Measurements from ENCODE around the gene SERPINB11.
"Not testable (repeated sequence)": the region's sequence is repeated elsewhere in the genome, so short reads cannot be mapped to it uniquely, and the experiment has no call there.

Gene SERPINB11

GRCh38 chr18:63702660-63703059 is at the start of gene SERPINB11:
TSS of gene SERPINB11 (plus strand) at chr18:63702960. CDS start at chr18:63710194, 7,234 bp downstream.
- Histone ChIP-seq H3K36me3 (ENCODE audit: control insufficient read depth, low read length) (no peaks in the 10 kb centered on the region), H4K20me1 (ENCODE audit: control insufficient read depth, insufficient read depth, low read depth, low read length) (no peaks in the 10 kb centered on the region), H3K4me3 (ENCODE audit: low read length) (no peak within 1 kb of the TSS), H3F3A (ENCODE audit: control insufficient read depth, insufficient read depth) (no peaks in the 10 kb centered on the region), H3K9me2 (replicated peaks; ENCODE audit: control insufficient read depth, low read length) (no peaks in the 10 kb centered on the region), H3K4me1 (ENCODE audit: control insufficient read depth, low read length) (no peaks in the 10 kb centered on the region), H3K9me3 (ENCODE audit: control insufficient read depth, insufficient read depth, low read length) (no peaks in the 10 kb centered on the region), H3K79me2 (ENCODE audit: control insufficient read depth, low read length) (no peaks in the 10 kb centered on the region), H3K27me3 (ENCODE audit: control insufficient read depth, low read length) (no peaks in the 10 kb centered on the region), H3K27ac (ENCODE audit: low read depth, low read length) (no peak within 1 kb of the TSS), H3K4me2 (ENCODE audit: low read length) (no peak within 1 kb of the TSS)
- no peak for TF ChIP-seq EZH2phosphoT487 (IDR thresholded peaks at IDR 0.05; ENCODE audit: borderline replicate concordance, low read length)
- TF ChIP-seq CTCF (IDR thresholded peaks at IDR 0.05; ENCODE audit: low read depth, low read length, poor library complexity, severe bottlenecking), result no peak

- H3K79me2 ChIP-seq (ENCODE audit: control insufficient read depth, low read length); H3K4me2 ChIP-seq (ENCODE audit: low read length); H3K27ac ChIP-seq (ENCODE audit: low read depth, low read length): not testable (repeated sequence)
Observed at GRCh38 chr18:63658920-63659319, 43.8 kb upstream of the SERPINB11 start.

GRCh38 chr18:63661750-63662149 is 41.0 kb upstream of the SERPINB11 start, which contains the start of gene SERPINB3:
TSS of gene SERPINB3 (minus strand) at chr18:63661893. CDS start at chr18:63661216, 677 bp downstream.
- not testable (repeated sequence) for H3K4me2 ChIP-seq (ENCODE audit: low read length)

More at GRCh38 chr18:63658920-63659319, 43.8 kb upstream of the SERPINB11 start:
- H3K9me2 ChIP-seq (replicated peaks; ENCODE audit: control insufficient read depth, low read length); H3F3A ChIP-seq (ENCODE audit: control insufficient read depth, insufficient read depth); H3K36me3 ChIP-seq (ENCODE audit: control insufficient read depth, low read length); H3K27me3 ChIP-seq (ENCODE audit: control insufficient read depth, low read length); H3K9me3 ChIP-seq (ENCODE audit: control insufficient read depth, insufficient read depth, low read length); H3K4me3 ChIP-seq (ENCODE audit: low read length); H3K4me1 ChIP-seq (ENCODE audit: control insufficient read depth, low read length); H4K20me1 ChIP-seq (ENCODE audit: control insufficient read depth, insufficient read depth, low read depth, low read length): not testable (repeated sequence)

GRCh38 chr18:63664571-63664970 is 38.2 kb upstream of the SERPINB11 start:
- Histone ChIP-seq H3F3A (ENCODE audit: control insufficient read depth, insufficient read depth) (no peaks in the 10 kb centered on the region), H3K4me1 (ENCODE audit: control insufficient read depth, low read length) (no peaks in the 10 kb centered on the region), H3K9me2 (replicated peaks; ENCODE audit: control insufficient read depth, low read length) (no peaks in the 10 kb centered on the region), H3K79me2 (ENCODE audit: control insufficient read depth, low read length) (no peaks in the 10 kb centered on the region), H3K27ac (ENCODE audit: low read depth, low read length) (no peak overlapping the region), H4K20me1 (ENCODE audit: control insufficient read depth, insufficient read depth, low read depth, low read length) (no peaks in the 10 kb centered on the region), H3K4me2 (ENCODE audit: low read length) (no peak overlapping the region), H3K4me3 (ENCODE audit: low read length) (no peak overlapping the region), H3K9me3 (ENCODE audit: control insufficient read depth, insufficient read depth, low read length) (no peaks in the 10 kb centered on the region), H3K27me3 (ENCODE audit: control insufficient read depth, low read length) (no peaks in the 10 kb centered on the region), H3K36me3 (ENCODE audit: control insufficient read depth, low read length) (no peaks in the 10 kb centered on the region)
- TF ChIP-seq CTCF (IDR thresholded peaks at IDR 0.05; ENCODE audit: low read depth, low read length, poor library complexity, severe bottlenecking) (no peak), EZH2phosphoT487 (IDR thresholded peaks at IDR 0.05; ENCODE audit: borderline replicate concordance, low read length) (no peak)

More at GRCh38 chr18:63661750-63662149, 41.0 kb upstream of the SERPINB11 start, which contains the start of gene SERPINB3:
- not testable (repeated sequence) for H3K4me1 ChIP-seq (ENCODE audit: control insufficient read depth, low read length); H3K9me3 ChIP-seq (ENCODE audit: control insufficient read depth, insufficient read depth, low read length); H3K27me3 ChIP-seq (ENCODE audit: control insufficient read depth, low read length); H3K36me3 ChIP-seq (ENCODE audit: control insufficient read depth, low read length); H3K9me2 ChIP-seq (replicated peaks; ENCODE audit: control insufficient read depth, low read length); H3K4me3 ChIP-seq (ENCODE audit: low read length); H3K27ac ChIP-seq (ENCODE audit: low read depth, low read length); H3K79me2 ChIP-seq (ENCODE audit: control insufficient read depth, low read length); H4K20me1 ChIP-seq (ENCODE audit: control insufficient read depth, insufficient read depth, low read depth, low read length); H3F3A ChIP-seq (ENCODE audit: control insufficient read depth, insufficient read depth)

Data from DOHH2 (cell line).